PFSK-1 (cell line): ENCODE results near the gene HPS1.

Experiments
- FOXP2 ChIP-seq: optimal IDR thresholded peaks from 2 replicates; pipeline ENCODE3; 2011; ENCODE audit warnings: borderline replicate concordance, control low read depth, inconsistent platforms; ENCODE audit not compliant: insufficient read depth; ENCODE audit errors: extremely low read length, extremely low read depth
- POLR2AphosphoS5 ChIP-seq: IDR thresholded peaks from 2 replicates; pipeline ENCODE4 v1.6.1; 2012; ENCODE audit warnings: low read depth, mild to moderate bottlenecking, control low read depth, low read length, moderate library complexity
- SIN3A ChIP-seq: IDR thresholded peaks from 2 replicates; pipeline ENCODE4 v1.6.1; 2012; ENCODE audit warnings: mild to moderate bottlenecking, low read length, moderate library complexity, borderline replicate concordance; ENCODE audit not compliant: insufficient read depth
- TAF1 ChIP-seq: IDR thresholded peaks from 2 replicates; pipeline ENCODE4 v1.6.1; 2012; ENCODE audit warnings: low read length, control low read depth, borderline replicate concordance; ENCODE audit not compliant: insufficient read depth
- TF ChIP-seq, protein P1 (sequence below), 2 experiments: IDR thresholded peaks; 2 replicates each; pipeline versions ENCODE4 v1.6.1 to v1.8.0; 2011 to 2012; ENCODE audit warnings: low read depth in 2 of 2, low read length in 2 of 2, control low read depth in 1 of 2, inconsistent platforms in 1 of 2, mild to moderate bottlenecking in 1 of 2, moderate library complexity in 1 of 2; ENCODE audit not compliant: insufficient read depth in 1 of 2

HPS1 gene

DNA sequence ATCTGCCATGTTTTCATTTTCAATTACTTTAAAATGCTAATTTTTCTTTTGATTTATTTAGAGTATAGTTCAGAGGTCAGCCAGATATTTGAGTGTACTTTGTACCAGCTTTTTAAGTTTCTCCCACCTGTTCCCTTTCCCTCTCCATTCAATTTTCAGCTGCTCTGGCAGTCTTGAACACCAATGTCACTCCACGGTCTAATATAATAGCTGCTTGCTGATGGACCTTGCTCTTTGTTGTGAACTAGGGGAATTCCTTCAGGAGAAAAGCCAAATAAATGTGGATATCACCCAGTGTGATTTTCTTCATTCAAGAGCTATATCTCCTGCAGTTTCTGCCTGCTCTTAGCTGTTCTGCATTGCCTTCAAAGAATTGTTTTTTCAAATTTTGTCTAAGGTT lies 3.9 kb upstream of the HPS1 start:
- TF ChIP-seq POLR2AphosphoS5 = no peak
- TF ChIP-seq FOXP2 = no peak
- TF ChIP-seq, protein P1, sequence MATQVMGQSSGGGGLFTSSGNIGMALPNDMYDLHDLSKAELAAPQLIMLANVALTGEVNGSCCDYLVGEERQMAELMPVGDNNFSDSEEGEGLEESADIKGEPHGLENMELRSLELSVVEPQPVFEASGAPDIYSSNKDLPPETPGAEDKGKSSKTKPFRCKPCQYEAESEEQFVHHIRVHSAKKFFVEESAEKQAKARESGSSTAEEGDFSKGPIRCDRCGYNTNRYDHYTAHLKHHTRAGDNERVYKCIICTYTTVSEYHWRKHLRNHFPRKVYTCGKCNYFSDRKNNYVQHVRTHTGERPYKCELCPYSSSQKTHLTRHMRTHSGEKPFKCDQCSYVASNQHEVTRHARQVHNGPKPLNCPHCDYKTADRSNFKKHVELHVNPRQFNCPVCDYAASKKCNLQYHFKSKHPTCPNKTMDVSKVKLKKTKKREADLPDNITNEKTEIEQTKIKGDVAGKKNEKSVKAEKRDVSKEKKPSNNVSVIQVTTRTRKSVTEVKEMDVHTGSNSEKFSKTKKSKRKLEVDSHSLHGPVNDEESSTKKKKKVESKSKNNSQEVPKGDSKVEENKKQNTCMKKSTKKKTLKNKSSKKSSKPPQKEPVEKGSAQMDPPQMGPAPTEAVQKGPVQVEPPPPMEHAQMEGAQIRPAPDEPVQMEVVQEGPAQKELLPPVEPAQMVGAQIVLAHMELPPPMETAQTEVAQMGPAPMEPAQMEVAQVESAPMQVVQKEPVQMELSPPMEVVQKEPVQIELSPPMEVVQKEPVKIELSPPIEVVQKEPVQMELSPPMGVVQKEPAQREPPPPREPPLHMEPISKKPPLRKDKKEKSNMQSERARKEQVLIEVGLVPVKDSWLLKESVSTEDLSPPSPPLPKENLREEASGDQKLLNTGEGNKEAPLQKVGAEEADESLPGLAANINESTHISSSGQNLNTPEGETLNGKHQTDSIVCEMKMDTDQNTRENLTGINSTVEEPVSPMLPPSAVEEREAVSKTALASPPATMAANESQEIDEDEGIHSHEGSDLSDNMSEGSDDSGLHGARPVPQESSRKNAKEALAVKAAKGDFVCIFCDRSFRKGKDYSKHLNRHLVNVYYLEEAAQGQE (IDR thresholded peaks at IDR 0.05; ENCODE audit: insufficient read depth in 1 of 2, low read depth in 2 of 2, low read length in 2 of 2) = no peak
- no peak for TF ChIP-seq SIN3A
- no peak for TF ChIP-seq TAF1

DNA sequence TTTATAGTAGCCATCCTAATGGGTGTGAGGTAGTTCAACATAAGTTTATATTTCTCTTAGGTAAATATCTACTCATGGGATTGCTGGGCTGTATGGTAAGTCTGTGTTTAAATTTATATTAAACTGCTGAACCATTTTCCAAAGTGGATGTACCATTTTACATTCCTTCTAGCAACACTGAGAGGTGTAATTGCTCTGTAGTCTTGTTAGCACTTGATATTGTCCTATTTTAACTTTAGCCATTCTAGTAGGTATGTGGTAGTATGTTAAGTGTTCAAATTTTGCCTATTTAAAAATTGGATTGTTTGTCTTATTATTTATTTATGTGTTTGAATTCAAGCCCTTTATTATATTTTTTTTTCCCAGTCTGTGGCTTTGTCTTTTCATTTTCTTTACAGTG lies 2.6 kb upstream of the HPS1 start:
- no peak for TF ChIP-seq SIN3A
- TF ChIP-seq TAF1 = no peak
- no peak for TF ChIP-seq POLR2AphosphoS5
- TF ChIP-seq, protein P1 (IDR thresholded peaks at IDR 0.05; ENCODE audit: insufficient read depth in 1 of 2, low read depth in 2 of 2, low read length in 2 of 2) = no peak
- TF ChIP-seq FOXP2 = no peak

DNA sequence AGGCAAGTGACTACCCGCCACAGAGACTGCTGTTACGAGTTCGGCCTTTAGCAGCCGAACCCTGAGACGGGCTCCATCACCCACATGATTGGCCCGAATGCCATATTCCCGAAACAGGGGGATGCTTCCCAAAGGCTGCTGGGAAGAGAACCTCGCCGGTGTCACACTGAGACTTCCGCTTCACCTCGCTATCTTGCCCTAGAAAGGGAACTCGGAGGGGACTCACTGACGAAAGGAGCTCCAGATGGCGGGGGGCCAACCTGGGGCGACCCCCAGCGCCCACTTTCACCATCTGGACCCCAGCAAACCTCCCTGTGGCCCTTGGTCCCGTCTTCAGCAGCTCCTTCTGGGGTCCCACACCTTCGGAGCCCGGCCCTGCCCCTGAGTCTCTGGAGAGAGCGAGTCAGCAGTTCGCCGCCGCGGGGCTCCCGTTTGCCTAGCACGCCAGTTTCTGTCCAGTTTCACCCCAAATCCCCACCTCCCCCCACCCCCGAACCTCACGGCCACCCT lies 529 bp downstream of the HPS1 start:
- TF ChIP-seq, protein P1 (IDR thresholded peaks at IDR 0.05; ENCODE audit: insufficient read depth in 1 of 2, low read depth in 2 of 2, low read length in 2 of 2) = no peak
- no peak for TF ChIP-seq FOXP2
- no peak for TF ChIP-seq TAF1
- TF ChIP-seq POLR2AphosphoS5 = no peak
- no peak for TF ChIP-seq SIN3A

DNA sequence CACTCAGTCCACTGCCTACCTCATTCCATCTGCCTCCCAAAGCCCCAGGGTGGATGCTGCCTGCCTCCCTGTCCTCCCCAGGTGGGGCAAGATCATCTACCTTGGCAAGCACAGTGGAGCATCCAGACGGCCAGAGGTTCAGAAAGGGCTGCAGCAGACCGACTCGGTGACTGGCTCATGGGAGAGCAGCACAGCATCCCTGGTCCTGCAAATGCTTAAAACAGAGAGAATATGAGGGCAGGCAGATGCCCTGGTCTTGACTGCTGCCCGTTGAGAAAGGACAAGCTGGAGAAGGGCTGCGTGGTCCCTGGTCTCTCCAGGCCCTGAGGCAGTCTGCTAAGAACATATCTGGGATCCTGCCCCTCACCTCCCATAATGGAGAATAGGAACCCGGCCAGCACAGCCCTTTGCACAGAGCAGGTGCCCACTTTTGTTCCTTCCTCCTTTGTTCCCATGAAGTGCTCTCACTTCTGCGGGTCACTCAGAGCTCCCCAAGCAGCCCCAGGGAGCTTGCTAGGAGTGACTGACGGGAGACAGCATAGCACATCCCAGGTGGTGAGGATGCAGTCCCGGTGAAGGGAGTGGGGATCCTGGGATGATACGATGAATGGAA lies 1.4 kb downstream of the HPS1 start:
- TF ChIP-seq FOXP2 (no peak), TAF1 (no peak), SIN3A (no peak), POLR2AphosphoS5 (no peak)
- TF ChIP-seq, protein P1 (IDR thresholded peaks at IDR 0.05; ENCODE audit: insufficient read depth in 1 of 2, low read depth in 2 of 2, low read length in 2 of 2) = no peak
